ENCODE data around the gene TREML4.

Gene TREML4

GRCh38 chr6:41284726-41285125, 56.6 kb downstream of the TREML4 start:
- DNase-seq (ENCODE audit: low read depth in 3 of 3, low spot score in 1 of 3): no peak

DNA sequence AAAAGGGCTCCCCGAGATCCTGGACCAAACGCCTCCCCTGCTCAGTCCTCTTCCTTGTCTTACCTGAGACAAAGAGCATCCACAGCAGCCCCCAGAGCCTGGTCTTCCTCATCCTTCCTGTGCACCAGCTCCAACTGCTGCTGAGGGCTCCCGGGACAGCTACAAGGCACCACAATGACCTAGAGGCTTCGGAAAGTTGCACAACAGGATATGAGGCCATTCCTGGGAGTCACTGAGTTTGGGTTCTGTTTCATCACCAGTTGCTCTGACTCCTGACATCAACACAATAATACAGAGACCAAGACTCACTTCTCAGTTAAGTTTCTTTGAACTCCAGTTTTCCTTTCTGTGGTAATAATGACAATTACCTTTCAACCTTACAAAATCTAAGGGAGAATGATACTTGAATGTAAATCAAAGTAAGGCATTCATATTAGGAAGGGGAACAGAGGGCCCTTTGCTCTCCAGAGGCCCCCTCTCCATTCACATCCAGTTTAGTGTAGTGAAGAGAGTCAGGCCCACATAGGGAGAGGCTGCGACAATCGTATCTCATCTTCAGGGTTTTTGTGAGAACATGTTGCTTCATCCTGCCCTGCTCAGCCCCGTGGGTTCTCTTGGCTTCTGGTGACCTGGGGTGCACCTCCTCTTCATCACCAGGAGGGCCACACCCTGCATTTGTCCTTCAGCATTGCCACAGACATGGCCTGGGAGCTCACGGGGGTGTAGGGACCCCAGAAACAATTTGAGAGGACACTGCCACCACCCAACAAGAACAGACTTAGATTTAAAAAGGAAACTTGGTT, 58.6 kb downstream of the TREML4 start, which contains the start of gene TREM1:
Gene TREM1 (minus strand): TSS at position 139 of the 803 bp plus-strand sequence. CDS start 27 bp downstream, at position 112.
- DNase-seq (ENCODE audit: low read depth in 3 of 3, low spot score in 1 of 3): no peak

GRCh38 chr6:41288030-41288753, 60.0 kb downstream of the TREML4 start:
- DNase-seq (ENCODE audit: low read depth in 3 of 3, low spot score in 1 of 3): no peak

All from stimulated activated CD4-positive, alpha-beta T cell treated with anti-CD3 and anti-CD28 coated beads, TNF-alpha, amount 100 ng/mL, for 1 hour (primary cell).